ENCODE data around the gene WDR91. TPM values are rescaled to one million over a fixed set of nuclear protein-coding genes. Genes with fewer than 3 reads are reported as not detected.

WDR91 gene
- total and polyA plus RNA-seq, 2 donors (not counting 1 experiment from before 2014, with no cell fraction given): 6.0 to 27.4 TPM

- no peak for TF ChIP-seq EZH2 (IDR thresholded peaks at IDR 0.05; ENCODE audit: low read length, missing control alignments)
- TF ChIP-seq CTCF (conservative IDR thresholded peaks at IDR 0.05 in 1 of 2, IDR thresholded peaks at IDR 0.05 in 1 of 2; ENCODE audit: low read depth in 1 of 2, low read length in 2 of 2): no peak
- peaks cover 11% of the 10 kb centered on the region for H3K4me1 ChIP-seq (ENCODE audit: control insufficient read depth, extremely low read depth, insufficient read depth, low read length)
These were observed 47.3 kb upstream of the WDR91 start for GRCh38 chr7:135258585-135258984.

GRCh38 chr7:135257790-135258189, 46.5 kb upstream of the WDR91 start:
- Histone ChIP-seq H3K4me3 (replicated peaks in 1 of 4; ENCODE audit: control extremely low read depth in 1 of 4, insufficient read depth in 1 of 4, low read depth in 3 of 4, low read length in 4 of 4) (no peak overlapping the region), H3K9ac (ENCODE audit: insufficient read depth, low read length) (no peak overlapping the region), H3K27me3 (ENCODE audit: control insufficient read depth, insufficient read depth, low read length) (no peaks in the 10 kb centered on the region), H3K27ac (ENCODE audit: insufficient read depth, low read length) (no peak overlapping the region), H4K20me1 (ENCODE audit: control insufficient read depth, extremely low read depth, insufficient read depth, low read length) (no peaks in the 10 kb centered on the region), H3K9me3 (ENCODE audit: control insufficient read depth, insufficient read depth, low read depth, low read length) (no peaks in the 10 kb centered on the region), H3K4me2 (ENCODE audit: extremely low read depth, insufficient read depth, low read length) (no peak overlapping the region), H3K4me1 (ENCODE audit: control insufficient read depth, extremely low read depth, insufficient read depth, low read length) (peaks cover 16% of the 10 kb centered on the region), H3K36me3 (ENCODE audit: control insufficient read depth, insufficient read depth, low read length) (no peaks in the 10 kb centered on the region), H2AFZ (ENCODE audit: low read length) (no peak overlapping the region), H3K79me2 (ENCODE audit: control insufficient read depth, insufficient read depth, low read length) (no peaks in the 10 kb centered on the region)
- DNase-seq (ENCODE audit: low read depth in 2 of 2): no peak
- no peak for TF ChIP-seq CTCF (conservative IDR thresholded peaks at IDR 0.05 in 1 of 2, IDR thresholded peaks at IDR 0.05 in 1 of 2; ENCODE audit: low read depth in 1 of 2, low read length in 2 of 2)
- no peak for TF ChIP-seq EZH2 (IDR thresholded peaks at IDR 0.05; ENCODE audit: low read length, missing control alignments)

More at GRCh38 chr7:135258585-135258984, 47.3 kb upstream of the WDR91 start:
- Histone ChIP-seq H3K9me3 (ENCODE audit: control insufficient read depth, insufficient read depth, low read depth, low read length) (no peaks in the 10 kb centered on the region), H2AFZ (ENCODE audit: low read length) (no peak overlapping the region), H3K9ac (ENCODE audit: insufficient read depth, low read length) (no peak overlapping the region), H3K79me2 (ENCODE audit: control insufficient read depth, insufficient read depth, low read length) (no peaks in the 10 kb centered on the region), H3K36me3 (ENCODE audit: control insufficient read depth, insufficient read depth, low read length) (no peaks in the 10 kb centered on the region), H3K27ac (ENCODE audit: insufficient read depth, low read length) (no peak overlapping the region), H3K27me3 (ENCODE audit: control insufficient read depth, insufficient read depth, low read length) (no peaks in the 10 kb centered on the region), H3K4me2 (ENCODE audit: extremely low read depth, insufficient read depth, low read length) (no peak overlapping the region), H3K4me3 (replicated peaks in 1 of 4; ENCODE audit: control extremely low read depth in 1 of 4, insufficient read depth in 1 of 4, low read depth in 3 of 4, low read length in 4 of 4) (no peak overlapping the region), H4K20me1 (ENCODE audit: control insufficient read depth, extremely low read depth, insufficient read depth, low read length) (no peaks in the 10 kb centered on the region)
- no peak for DNase-seq (ENCODE audit: low read depth in 2 of 2)

- peak; percentile 74 to 77 for DNase-seq (ENCODE audit: low read depth in 2 of 2)
- Histone ChIP-seq H2AFZ (ENCODE audit: low read length) (peak overlapping the region; percentile 63), H3K4me3 (replicated peaks in 1 of 4; ENCODE audit: control extremely low read depth in 1 of 4, insufficient read depth in 1 of 4, low read depth in 3 of 4, low read length in 4 of 4) (no peak overlapping the region), H4K20me1 (ENCODE audit: control insufficient read depth, extremely low read depth, insufficient read depth, low read length) (no peaks in the 10 kb centered on the region), H3K4me2 (ENCODE audit: extremely low read depth, insufficient read depth, low read length) (peak overlapping the region; percentile 48), H3K4me1 (ENCODE audit: control insufficient read depth, extremely low read depth, insufficient read depth, low read length) (peaks cover 16% of the 10 kb centered on the region), H3K36me3 (ENCODE audit: control insufficient read depth, insufficient read depth, low read length) (no peaks in the 10 kb centered on the region), H3K9me3 (ENCODE audit: control insufficient read depth, insufficient read depth, low read depth, low read length) (no peaks in the 10 kb centered on the region), H3K27me3 (ENCODE audit: control insufficient read depth, insufficient read depth, low read length) (no peaks in the 10 kb centered on the region), H3K9ac (ENCODE audit: insufficient read depth, low read length) (no peak overlapping the region), H3K79me2 (ENCODE audit: control insufficient read depth, insufficient read depth, low read length) (no peaks in the 10 kb centered on the region), H3K27ac (ENCODE audit: insufficient read depth, low read length) (peak overlapping the region; percentile 74)
- TF ChIP-seq EZH2 (IDR thresholded peaks at IDR 0.05; ENCODE audit: low read length, missing control alignments): no peak
- TF ChIP-seq CTCF (conservative IDR thresholded peaks at IDR 0.05 in 1 of 2, IDR thresholded peaks at IDR 0.05 in 1 of 2; ENCODE audit: low read depth in 1 of 2, low read length in 2 of 2): no peak
These were observed 42.8 kb upstream of the WDR91 start for GRCh38 chr7:135253851-135254771.
